OCI-LY1 (cell line): ENCODE results near the gene HOXD4.

Experiments used
- H2AFZ ChIP-seq: fragments of 200-600 bp; sonication (generic), shearing (Covaris generic); 2 replicates; pipeline ENCODE4 v1.6.0; 2014; ENCODE audit warnings: antibody characterized with exemption, mild to moderate bottlenecking, low read length
- H3F3A ChIP-seq: fragments of 200-600 bp; sonication (generic), shearing (Covaris generic); 2 replicates; pipeline ENCODE4 v1.6.0; 2014; ENCODE audit warnings: mild to moderate bottlenecking, antibody characterized with exemption, low read length, moderate library complexity; ENCODE audit not compliant: insufficient read depth
- H3K27ac ChIP-seq: fragments of 200-600 bp; sonication (generic); 2 replicates; pipeline ENCODE4 v1.5.1; 2014; ENCODE audit warnings: low read length, mixed run types, mild to moderate bottlenecking, low read depth; ENCODE audit not compliant: poor library complexity, severe bottlenecking
- H3K27me3 ChIP-seq: fragments of 200-600 bp; sonication (generic); 2 replicates; pipeline ENCODE4 v1.6.0; 2014; ENCODE audit warnings: antibody characterized with exemption, mild to moderate bottlenecking, low read length, moderate library complexity; ENCODE audit not compliant: insufficient read depth
- H3K36me3 ChIP-seq: fragments of 200-600 bp; sonication (generic); 2 replicates; pipeline ENCODE4 v1.6.1; 2014; ENCODE audit warnings: mild to moderate bottlenecking, antibody characterized with exemption, low read length, moderate library complexity, mixed read lengths; ENCODE audit not compliant: insufficient read depth
- H3K4me1 ChIP-seq: fragments of 200-600 bp; sonication (generic); 2 replicates; pipeline ENCODE4 v1.5.1; 2014; ENCODE audit warnings: mild to moderate bottlenecking, low read length, moderate library complexity; ENCODE audit not compliant: insufficient read depth, severe bottlenecking
- H3K4me2 ChIP-seq: fragments of 200-600 bp; sonication (generic), shearing (Covaris generic); 2 replicates; pipeline ENCODE4 v1.6.1; 2014; ENCODE audit warnings: low read length
- H3K4me3 ChIP-seq: fragments of 200-600 bp; sonication (generic); 2 replicates; pipeline ENCODE4 v1.5.1; 2014; ENCODE audit warnings: low read length, low read depth, mild to moderate bottlenecking, mixed read lengths; ENCODE audit not compliant: poor library complexity, severe bottlenecking
- H3K79me2 ChIP-seq: fragments of 200-600 bp; shearing (Covaris generic); 2 replicates; pipeline ENCODE4 v1.6.1; 2016; ENCODE audit warnings: mixed run types, low read length, mixed read lengths; ENCODE audit not compliant: insufficient read depth
- H3K9ac ChIP-seq: fragments of 200-600 bp; sonication (generic), shearing (Covaris generic); 2 replicates; pipeline ENCODE4 v1.6.1; 2014; ENCODE audit warnings: mild to moderate bottlenecking, low read length, mixed read lengths
- H3K9me2 ChIP-seq: fragments of 200-600 bp; sonication (generic), shearing (Covaris generic); 2 replicates; pipeline ENCODE4 v1.6.1; 2014; ENCODE audit warnings: low read depth, mild to moderate bottlenecking, low read length, mixed read lengths
- H3K9me3 ChIP-seq: fragments of 200-600 bp; shearing (Covaris generic); 2 replicates; pipeline ENCODE4 v1.6.1; 2014; ENCODE audit warnings: low read length, mixed read lengths
- H4K20me1 ChIP-seq: fragments of 200-600 bp; sonication (generic), shearing (Covaris generic); 2 replicates; pipeline ENCODE4 v1.6.0; 2016; ENCODE audit warnings: mild to moderate bottlenecking, low read length; ENCODE audit not compliant: insufficient read depth
- CTCF ChIP-seq: fragments of 200-600 bp; sonication (generic), shearing (Covaris generic); IDR thresholded peaks from 2 replicates; pipeline ENCODE4 v1.5.1; 2017; ENCODE audit warnings: mild to moderate bottlenecking, antibody characterized with exemption, low read length, moderate library complexity, mixed read lengths
- EZH2 ChIP-seq: fragments of 200-600 bp; sonication (generic), shearing (Covaris generic); IDR thresholded peaks from 2 replicates; pipeline ENCODE4 v1.8.0; 2017; ENCODE audit warnings: borderline replicate concordance, mixed run types, mild to moderate bottlenecking, antibody characterized with exemption, low read length, moderate library complexity, mixed read lengths

HOXD4 gene

GRCh38 chr2:176138923-176139660 lies 12.3 kb upstream of the HOXD4 start:
- no peaks in the 10 kb centered on the region for H3K9me2 ChIP-seq
- no peaks in the 10 kb centered on the region for H3K79me2 ChIP-seq
- H3K4me3 ChIP-seq, result no peak overlapping the region
- H3K9me3 ChIP-seq, result no peaks in the 10 kb centered on the region
- no peaks in the 10 kb centered on the region for H3F3A ChIP-seq
- peaks cover 5% of the 10 kb centered on the region for H3K4me1 ChIP-seq
- no peaks in the 10 kb centered on the region for H3K36me3 ChIP-seq
- H3K27me3 ChIP-seq, result no peaks in the 10 kb centered on the region
- no peak overlapping the region for H3K27ac ChIP-seq
- H3K9ac ChIP-seq, result no peak overlapping the region
- no peaks in the 10 kb centered on the region for H4K20me1 ChIP-seq
- H3K4me2 ChIP-seq, result no peak overlapping the region
- H2AFZ ChIP-seq, result no peak overlapping the region
- TF ChIP-seq CTCF, result no peak
- no peak for TF ChIP-seq EZH2

- Histone ChIP-seq H3K4me3 (peak overlapping the region; percentile 60), H3K36me3 (no peaks in the 10 kb centered on the region), H4K20me1 (no peaks in the 10 kb centered on the region), H3K4me1 (peaks cover 5% of the 10 kb centered on the region), H3K9me2 (no peaks in the 10 kb centered on the region), H3K9me3 (no peaks in the 10 kb centered on the region), H2AFZ (peak overlapping the region; percentile 84; the same call in 1 of the 2 replicates), H3K9ac (peak overlapping the region; percentile 47; the same call in 1 of the 2 replicates), H3K4me2 (peak overlapping the region; percentile 69), H3K27me3 (no peaks in the 10 kb centered on the region), H3K27ac (no peak overlapping the region), H3F3A (no peaks in the 10 kb centered on the region), H3K79me2 (no peaks in the 10 kb centered on the region)
- TF ChIP-seq EZH2 (no peak), CTCF (no peak)
Measured at GRCh38 chr2:176139661-176140512, 11.5 kb upstream of the HOXD4 start.

- H3K9me2 ChIP-seq, result no peaks in the 10 kb centered on the region
- 0 out of 2 replicates have a peak, but pooled peaks cover under 1% of the 10 kb centered on the region for H3K27me3 ChIP-seq
- TF ChIP-seq CTCF, result peak; percentile 94
- TF ChIP-seq EZH2, result no peak
- peak overlapping the region; percentile 65; the same call in 1 of the 2 replicates for H3K9ac ChIP-seq
- H3K27ac ChIP-seq, result no peak overlapping the region
- H3K79me2 ChIP-seq, result no peaks in the 10 kb centered on the region
- H4K20me1 ChIP-seq, result no peaks in the 10 kb centered on the region
- H2AFZ ChIP-seq, result peak overlapping the region; percentile 84; the same call in 1 of the 2 replicates
- H3K4me1 ChIP-seq, result peaks cover 5% of the 10 kb centered on the region
- H3K4me2 ChIP-seq, result peak overlapping the region; percentile 69
- no peaks in the 10 kb centered on the region for H3K9me3 ChIP-seq
- H3K4me3 ChIP-seq, result peak overlapping the region; percentile 60
- no peaks in the 10 kb centered on the region for H3F3A ChIP-seq
- no peaks in the 10 kb centered on the region for H3K36me3 ChIP-seq
Measured at GRCh38 chr2:176140513-176141317, 10.6 kb upstream of the HOXD4 start.
